Dermis blood vessel endothelial cell (primary cell): ENCODE data around the gene RHCG. TPM values are rescaled to one million over a fixed set of nuclear protein-coding genes. Genes with fewer than 3 reads are reported as not detected.

ENCODE experiments used
- DNase-seq: peaks from one replicate; pipeline ENCODE4 v3.0.0; 2010
- total RNA-seq: library from RNA; depleted of rRNA; stranded (reverse); fragments of >200 nt; gene quantifications from 2 replicates; pipeline ENCODE4 v1.2.3, GENCODE V29; 2014

The RHCG gene
- total RNA-seq, 1 donor from 2014 or later = not detected

GRCh38 chr15:89442671-89443307 is 53.6 kb downstream of the RHCG start:
- peak; percentile 42 for DNase-seq

- DNase-seq = no peak
Measured at GRCh38 chr15:89442155-89442554, 54.2 kb downstream of the RHCG start.

- DNase-seq = no peak
Measured at GRCh38 chr15:89441295-89441812, 55.0 kb downstream of the RHCG start.

GRCh38 chr15:89439764-89440163 is 56.6 kb downstream of the RHCG start:
- DNase-seq = no peak

GRCh38 chr15:89436560-89437311 is 59.6 kb downstream of the RHCG start:
- DNase-seq = no peak

DNA sequence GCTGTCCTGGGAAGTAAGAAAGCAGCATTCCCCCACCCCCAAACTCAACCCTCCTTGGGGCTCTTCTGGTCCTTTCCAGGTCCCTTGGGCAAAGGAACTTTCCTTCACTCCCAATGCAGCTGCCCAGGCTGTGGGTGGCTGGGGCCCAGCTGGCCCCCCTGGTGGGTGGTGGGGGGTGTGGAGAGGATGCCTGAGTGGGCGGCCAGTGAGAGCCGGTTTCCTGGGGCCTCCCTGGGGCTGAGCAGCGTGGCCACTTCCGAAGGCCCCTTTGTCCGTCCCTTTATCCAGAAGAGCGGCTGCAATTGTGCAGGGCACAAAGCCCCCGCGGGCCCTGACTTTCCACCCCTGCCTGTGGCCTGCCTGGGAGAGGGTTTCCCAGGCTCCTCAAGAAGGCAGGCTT is 61.0 kb downstream of the RHCG start:
- no peak for DNase-seq

GRCh38 chr15:89433686-89434085 is 62.7 kb downstream of the RHCG start:
- DNase-seq = no peak

DNA sequence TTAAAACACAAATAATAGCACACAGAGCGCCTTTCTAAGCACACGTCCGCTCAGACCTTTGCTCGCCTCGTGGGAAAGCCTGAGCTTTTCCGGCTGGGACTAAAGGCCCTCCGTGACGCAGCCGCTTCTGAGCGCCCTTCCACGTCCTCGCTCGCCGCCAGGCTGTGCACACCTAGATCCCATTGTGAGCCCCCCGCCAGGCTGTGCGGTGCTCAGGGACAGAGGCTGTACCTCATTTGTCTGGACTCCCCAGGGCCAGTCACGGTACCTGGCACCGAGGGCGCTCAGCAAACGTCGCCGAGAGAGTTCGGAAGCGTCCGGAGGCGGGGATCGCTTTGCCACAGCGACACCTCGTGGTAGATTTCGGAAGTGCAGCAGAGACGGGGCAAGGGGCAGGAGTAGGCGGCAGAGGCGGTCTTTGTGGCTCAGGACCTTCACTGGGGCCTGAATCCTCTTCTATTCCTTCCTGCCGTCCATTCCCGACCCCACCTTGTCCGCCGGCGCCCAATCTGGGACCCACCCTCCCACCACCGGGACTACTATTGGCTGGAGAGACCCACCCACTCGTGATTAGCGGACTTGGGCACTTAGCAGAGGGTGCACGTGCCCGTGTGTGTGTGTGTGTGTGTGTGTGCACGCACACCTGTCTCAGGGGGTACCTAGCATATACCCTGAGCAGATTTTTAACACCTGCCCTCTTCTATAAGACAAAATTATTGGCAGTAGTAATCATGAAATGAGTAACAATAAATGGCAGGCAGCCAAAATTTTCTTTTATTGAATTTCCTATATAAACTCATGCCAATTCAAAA is 65.6 kb downstream of the RHCG start:
- DNase-seq = peak; percentile 79

GRCh38 chr15:89429986-89430385 is 66.4 kb downstream of the RHCG start:
- no peak for DNase-seq

GRCh38 chr15:89429023-89429422 is 67.4 kb downstream of the RHCG start:
- no peak for DNase-seq

DNA sequence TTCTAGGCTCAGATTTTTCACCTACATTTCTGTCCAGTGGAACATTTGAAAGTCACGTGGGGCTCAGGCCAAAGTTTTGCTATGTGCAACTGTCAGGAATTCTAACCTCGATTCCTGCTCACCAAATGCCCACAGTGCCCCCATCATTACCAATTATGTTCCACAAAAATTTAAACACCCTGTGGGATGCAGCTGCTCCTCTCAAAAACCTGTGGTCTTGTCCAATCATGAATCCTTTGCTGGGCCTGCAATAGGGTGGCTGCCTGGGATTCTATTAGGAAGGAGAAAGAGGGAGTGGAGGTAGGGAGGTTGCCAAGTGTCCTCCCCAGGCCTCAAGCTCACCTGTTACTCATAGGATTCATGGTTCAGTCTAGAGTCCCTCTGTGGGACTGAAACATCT is 68.1 kb downstream of the RHCG start:
- no peak for DNase-seq

DNA sequence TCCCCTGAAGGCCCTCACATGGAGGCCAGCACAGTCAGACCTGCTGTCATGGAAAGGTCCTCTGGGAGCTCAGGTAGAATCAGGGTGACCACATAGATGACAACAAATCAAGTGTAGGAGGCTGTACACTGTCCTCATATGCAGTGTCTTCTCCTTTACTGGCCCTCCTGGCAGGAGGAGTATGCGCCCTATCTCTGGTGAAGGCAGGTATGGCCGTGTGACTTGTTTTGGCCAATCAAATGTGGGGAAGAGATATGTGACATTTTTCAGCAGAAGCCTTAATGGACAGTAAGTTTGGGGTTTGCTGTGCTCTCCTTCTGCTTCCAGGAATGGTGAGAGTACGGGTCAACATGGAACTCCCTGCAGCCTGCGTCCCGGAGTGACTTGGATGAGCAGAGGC is 69.9 kb downstream of the RHCG start:
- DNase-seq = no peak

DNA sequence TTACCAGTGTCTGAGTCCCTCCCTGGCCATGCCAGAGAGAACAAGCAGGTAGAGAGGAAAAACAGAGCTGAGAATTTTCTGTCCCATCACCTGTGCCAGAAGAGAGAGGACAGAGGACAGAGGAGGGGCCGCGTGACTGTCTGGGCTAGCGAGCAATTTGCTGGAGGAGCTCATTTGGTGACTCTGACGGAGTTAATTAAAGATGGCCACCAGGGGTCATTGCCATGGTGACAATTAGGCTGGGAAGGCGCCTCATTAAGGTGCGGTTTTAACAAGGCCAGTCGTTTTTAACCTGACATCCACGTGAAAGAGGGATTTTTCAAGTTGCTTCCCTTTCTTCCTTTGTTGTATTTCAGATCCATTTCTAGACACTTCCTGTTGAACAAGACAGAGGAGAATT is 72.4 kb downstream of the RHCG start:
- DNase-seq = no peak

Other genes starting within 250 kb of the RHCG start
- gene POLG, start 161.8 kb downstream of the RHCG start, total RNA-seq = 112 and 114 TPM in 2 replicates
- 2.2 and 7.0 TPM in 2 replicates for gene TICRR, start 78.9 kb upstream of the RHCG start, total RNA-seq
- gene KIF7, start 158.9 kb upstream of the RHCG start, total RNA-seq = 0.85 and 1.2 TPM in 2 replicates
- under 0.01 TPM in 1 of 2 replicates, not detected in the other for gene PLIN1, start 182.8 kb upstream of the RHCG start, total RNA-seq
- 3.1 and 6.5 TPM in 2 replicates for gene PEX11A, start 194.2 kb upstream of the RHCG start, total RNA-seq
- not detected in 2 replicates for gene WDR93, start 194.2 kb upstream of the RHCG start, total RNA-seq